H1 (cell line): ENCODE results near the gene SERHL2.
"Not testable (repeated sequence)": the region's sequence is repeated elsewhere in the genome, so short reads cannot be mapped to it uniquely, and the experiment has no call there.

Experiments used
- BRCA1 ChIP-seq: IDR thresholded peaks from 2 replicates; pipeline ENCODE4 v1.6.1; 2012; ENCODE audit warnings: low read depth, low read length, improper control_type of control experiment
- PHF8 ChIP-seq: fragments of 200-600 bp; sonication (generic); conservative IDR thresholded peaks from 2 replicates; pipeline ENCODE4 v1.7.1; 2012; ENCODE audit warnings: low read depth, mild to moderate bottlenecking, inconsistent platforms, low read length, moderate library complexity
- POLR2A ChIP-seq, 2 experiments: IDR thresholded peaks; 1 replicate in 1 of 2; 2 replicates in 1 of 2; pipeline ENCODE4 v1.6.1; 2011; ENCODE audit warnings: low read depth in 2 of 2, low read length in 2 of 2, mild to moderate bottlenecking in 2 of 2; ENCODE audit errors: control extremely low read depth in 1 of 2
- POLR2AphosphoS5 ChIP-seq: IDR thresholded peaks from 2 replicates; pipeline ENCODE4 v1.6.1; 2011; ENCODE audit warnings: low read depth, low read length
- POU5F1 ChIP-seq: IDR thresholded peaks from 2 replicates; pipeline ENCODE4 v1.6.1; 2011; ENCODE audit warnings: low read depth, mild to moderate bottlenecking, low read length, moderate library complexity
- SRF ChIP-seq: IDR thresholded peaks from 2 replicates; pipeline ENCODE4 v1.6.1; 2011; ENCODE audit warnings: mild to moderate bottlenecking, low read depth, low read length, moderate library complexity
- YY1 ChIP-seq: IDR thresholded peaks from 2 replicates; pipeline ENCODE4 v1.6.1; 2011; ENCODE audit warnings: low read depth, mild to moderate bottlenecking, low read length
- TF ChIP-seq, protein P1 (sequence below), 3 experiments: IDR thresholded peaks; 1 replicate in 2 of 3; 2 replicates in 1 of 3; pipeline versions ENCODE4 v1.5.1 to v1.6.1; 2011; ENCODE audit warnings: low read length in 3 of 3, mild to moderate bottlenecking in 3 of 3, inconsistent platforms in 2 of 3, low read depth in 1 of 3, moderate library complexity in 1 of 3; ENCODE audit not compliant: insufficient read depth in 1 of 3; ENCODE audit errors: control extremely low read depth in 1 of 3

DNA sequence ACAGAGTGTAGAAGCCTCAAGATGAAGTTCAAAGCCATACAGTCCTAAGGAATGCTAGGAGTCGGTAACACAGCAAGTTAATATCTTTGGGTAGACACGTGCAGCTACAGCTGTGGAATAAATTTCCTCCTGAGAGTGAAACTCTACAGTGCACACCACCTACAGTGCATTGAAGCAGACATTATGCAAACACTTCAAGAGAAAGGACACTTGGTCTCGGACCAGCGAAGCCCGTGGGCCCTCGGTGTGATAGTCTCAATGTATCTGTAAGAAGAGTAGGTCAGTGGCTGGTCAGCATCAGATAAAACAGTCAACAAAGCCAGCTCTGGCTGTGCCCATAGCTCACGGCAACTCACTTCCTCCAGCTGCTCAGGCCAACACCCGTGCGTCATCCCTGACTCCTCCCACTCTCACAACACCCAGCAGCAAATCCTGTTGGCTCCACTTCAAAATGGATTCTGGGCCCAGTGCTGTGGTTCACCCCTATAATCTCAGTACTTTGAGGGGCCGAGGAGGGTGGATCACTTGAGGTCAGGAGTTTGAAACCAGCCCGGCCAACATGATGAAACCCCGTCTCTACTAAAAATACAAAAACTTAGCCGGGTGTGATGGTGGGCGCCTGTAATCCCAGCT, 16.4 kb upstream of the SERHL2 start:
- TF ChIP-seq POU5F1; POLR2A (IDR thresholded peaks at IDR 0.05; ENCODE audit: control extremely low read depth in 1 of 2, low read depth in 2 of 2, low read length in 2 of 2); BRCA1; SRF; PHF8; POLR2AphosphoS5; YY1: not testable (repeated sequence)
- TF ChIP-seq, protein P1, sequence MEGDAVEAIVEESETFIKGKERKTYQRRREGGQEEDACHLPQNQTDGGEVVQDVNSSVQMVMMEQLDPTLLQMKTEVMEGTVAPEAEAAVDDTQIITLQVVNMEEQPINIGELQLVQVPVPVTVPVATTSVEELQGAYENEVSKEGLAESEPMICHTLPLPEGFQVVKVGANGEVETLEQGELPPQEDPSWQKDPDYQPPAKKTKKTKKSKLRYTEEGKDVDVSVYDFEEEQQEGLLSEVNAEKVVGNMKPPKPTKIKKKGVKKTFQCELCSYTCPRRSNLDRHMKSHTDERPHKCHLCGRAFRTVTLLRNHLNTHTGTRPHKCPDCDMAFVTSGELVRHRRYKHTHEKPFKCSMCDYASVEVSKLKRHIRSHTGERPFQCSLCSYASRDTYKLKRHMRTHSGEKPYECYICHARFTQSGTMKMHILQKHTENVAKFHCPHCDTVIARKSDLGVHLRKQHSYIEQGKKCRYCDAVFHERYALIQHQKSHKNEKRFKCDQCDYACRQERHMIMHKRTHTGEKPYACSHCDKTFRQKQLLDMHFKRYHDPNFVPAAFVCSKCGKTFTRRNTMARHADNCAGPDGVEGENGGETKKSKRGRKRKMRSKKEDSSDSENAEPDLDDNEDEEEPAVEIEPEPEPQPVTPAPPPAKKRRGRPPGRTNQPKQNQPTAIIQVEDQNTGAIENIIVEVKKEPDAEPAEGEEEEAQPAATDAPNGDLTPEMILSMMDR (IDR thresholded peaks at IDR 0.05; ENCODE audit: control extremely low read depth in 1 of 3, insufficient read depth in 1 of 3, low read depth in 1 of 3, low read length in 3 of 3): not testable (repeated sequence)
